Heart right ventricle (tissue), 16 donors: ENCODE data around the gene AP4S1. TPM values are rescaled to one million over a fixed set of nuclear protein-coding genes. Genes with fewer than 3 reads are reported as not detected.
A peak's percentile ranks its signal among the peaks of the same experiment; 100 is the strongest.

Source experiments
- ATAC-seq, 8 donors: fragments of 200-7000 bp; cut with Tn5 transposase; one replicate each; pipeline ENCODE4 v1.9.1; 2020; ENCODE audit warnings: mild to moderate bottlenecking in 8 of 8, moderate library complexity in 8 of 8, moderate number of reproducible peaks in 1 of 8
- DNase-seq, 2 donors: peaks; one replicate each; pipeline ENCODE4 v3.0.0-alpha.2; 2020
- H3K27ac ChIP-seq, 10 donors: fragments of 200-600 bp; sonication (generic) in 2 of 10; one replicate each; pipeline versions ENCODE4 v1.5.0 to v1.8.0; 2020 to 2022; ENCODE audit warnings: mild to moderate bottlenecking in 3 of 10
- H3K27me3 ChIP-seq, 7 donors: fragments of 200-600 bp; one replicate each; pipeline ENCODE4 v1.8.0; 2021 to 2022; ENCODE audit warnings: mild to moderate bottlenecking in 2 of 7
- H3K36me3 ChIP-seq, 9 donors: fragments of 200-600 bp; sonication (generic) in 1 of 9; one replicate each; pipeline versions ENCODE4 v1.5.0 to v1.8.0; 2020 to 2022; ENCODE audit warnings: mild to moderate bottlenecking in 2 of 9
- H3K4me1 ChIP-seq, 9 donors: fragments of 200-600 bp; sonication (generic) in 1 of 9; one replicate each; pipeline versions ENCODE4 v1.5.0 to v1.8.0; 2020 to 2022; ENCODE audit warnings: mild to moderate bottlenecking in 4 of 9
- H3K4me3 ChIP-seq, 10 donors: fragments of 200-600 bp; sonication (generic) in 2 of 10; one replicate each; pipeline versions ENCODE4 v1.5.0 to v1.8.0; 2020 to 2022; ENCODE audit warnings: mild to moderate bottlenecking in 7 of 10, moderate library complexity in 2 of 10
- H3K9me3 ChIP-seq, 11 donors: fragments of 200-600 bp in 10 of 11; sonication (generic) in 2 of 11; one replicate each; pipeline versions ENCODE4 v1.5.0 to v1.8.0; 2013 to 2022; ENCODE audit warnings: mild to moderate bottlenecking in 2 of 11, control low read depth in 1 of 11, moderate library complexity in 1 of 11
- WGBS, 2 donors: extraction: QIAGEN DNeasy Blood & Tissue Kit; methylation state at CpG; one replicate each; pipeline ENCODE4 v1.1.7; 2013; ENCODE audit warnings: inconsistent platforms in 1 of 2; 5-methylcytosine and 5-hydroxymethylcytosine counted together
- intact Hi-C, 10 donors: fragments of 100-400 bp; cut with DNase I; formaldehyde crosslinking; loops; one replicate each; pipeline versions ENCODE4 v1.11.1 to v1.14.2; 2022
- polyA plus RNA-seq, 2 donors: library from polyadenylated mRNA; stranded (reverse); fragments of 200-250 nt; gene quantifications; one replicate each; pipeline ENCODE4 v1.2.3, GENCODE V29; 2013
- total RNA-seq, 10 donors: library from RNA; stranded (reverse); fragmentation: NEBNext Ultra II Directional in 3 of 10; extraction: Animal tissue kit (Norgen Biotek cat#: 25700) in 3 of 10; gene quantifications; one replicate each; pipeline versions ENCODE4 v1.2.1 to v1.2.4, GENCODE V29; 2021 to 2023
- TF ChIP-seq, protein P1 (sequence below), 9 donors: fragments of 200-600 bp; sonication (generic) in 2 of 9; IDR thresholded peaks; one replicate each; pipeline versions ENCODE4 v1.5.0 to v1.8.0; 2021 to 2022; ENCODE audit warnings: antibody characterized with exemption in 9 of 9, mild to moderate bottlenecking in 5 of 9, moderate library complexity in 1 of 9
- donor health status: Arrhythmogenic right ventricular cardiomyopathy.
- donor health status: ischemic (EF 13 %, LVEDD 7.1; RV severe dilation, severe dysfunction).
- donor health status: healthy with polysubstance abuse.
- donor health status: DM: no; HTN: yes; CAD: no.
- donor health status: DM: no; HTN: no; CAD: no.
- donor health status: ischemic (EF 25% LVEDD 6.9; RV normal size, moderate dysfunction).
- donor health status: ischemic (EF 25% LVEDD 5.7; RV mildly dilated, moderate dysfunction).
- donor health status: healthy.
- donor health status: DM: yes; HTN: yes; CAD: no.
- donor health status: Ischemic cardiomyopathy.
- donor health status: ischemic (EF 35%, LVEDD 5.7; RV mildly dilated, moderate dysfunction).
- donor health status: nonischemic (EF 11% LVEDD 7.7; RV severe dilation, severe dysfunction).
- donor health status: DM: yes; HTN: yes; CAD: no.
- donor health status: PGD.
- donor health status: ischemic (EF 29% LVEDD 5.4; RV normal size, mild dysfunction).
- donor health status: nonischemic (EF 23%, LVEDD 6.1; RV moderate dilation, normal function).

Gene AP4S1
- total and polyA plus RNA-seq, 12 donors = 6.2 to 9.4 (median 8.5) TPM

- peaks cover 0 to 66% (median 39%) of the 10 kb centered on the region in 9 donors for H3K4me1 ChIP-seq
- intact Hi-C loops = loop anchor here in 1 of 10 donors (10.0 kb wide), 1 partner anchor 359 kb away; no protein-coding TSS in a partner anchor
- peak overlapping the region in 7 of 10 donors; percentile 2 to 63 (median 54) for H3K27ac ChIP-seq
- no peaks in the 10 kb centered on the region for H3K27me3 ChIP-seq
- H3K9me3 ChIP-seq = peaks cover 0 to 27% (median 8%) of the 10 kb centered on the region in 11 donors
- DNase-seq (no peak), ATAC-seq (no peak)
- WGBS, 2 donors = 65 to 67% methylated on average over 3 of the region's 3 CpGs
- TF ChIP-seq, protein P1, sequence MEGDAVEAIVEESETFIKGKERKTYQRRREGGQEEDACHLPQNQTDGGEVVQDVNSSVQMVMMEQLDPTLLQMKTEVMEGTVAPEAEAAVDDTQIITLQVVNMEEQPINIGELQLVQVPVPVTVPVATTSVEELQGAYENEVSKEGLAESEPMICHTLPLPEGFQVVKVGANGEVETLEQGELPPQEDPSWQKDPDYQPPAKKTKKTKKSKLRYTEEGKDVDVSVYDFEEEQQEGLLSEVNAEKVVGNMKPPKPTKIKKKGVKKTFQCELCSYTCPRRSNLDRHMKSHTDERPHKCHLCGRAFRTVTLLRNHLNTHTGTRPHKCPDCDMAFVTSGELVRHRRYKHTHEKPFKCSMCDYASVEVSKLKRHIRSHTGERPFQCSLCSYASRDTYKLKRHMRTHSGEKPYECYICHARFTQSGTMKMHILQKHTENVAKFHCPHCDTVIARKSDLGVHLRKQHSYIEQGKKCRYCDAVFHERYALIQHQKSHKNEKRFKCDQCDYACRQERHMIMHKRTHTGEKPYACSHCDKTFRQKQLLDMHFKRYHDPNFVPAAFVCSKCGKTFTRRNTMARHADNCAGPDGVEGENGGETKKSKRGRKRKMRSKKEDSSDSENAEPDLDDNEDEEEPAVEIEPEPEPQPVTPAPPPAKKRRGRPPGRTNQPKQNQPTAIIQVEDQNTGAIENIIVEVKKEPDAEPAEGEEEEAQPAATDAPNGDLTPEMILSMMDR (IDR thresholded peaks at IDR 0.05) = no peak
- H3K36me3 ChIP-seq = peaks cover 0 to 18% (median 0%) of the 10 kb centered on the region in 9 donors
- no peak overlapping the region for H3K4me3 ChIP-seq
Observed at GRCh38 chr14:30995689-30996088, 29.8 kb upstream of the AP4S1 start.

GRCh38 chr14:30996892-30997659, 28.4 kb upstream of the AP4S1 start:
- DNase-seq (no peak), ATAC-seq (no peak)
- Histone ChIP-seq H3K9me3 (peaks cover 0 to 27% (median 8%) of the 10 kb centered on the region in 11 donors), H3K27ac (peak overlapping the region in 1 of 10 donors; percentile 63), H3K36me3 (peaks cover 0 to 18% (median 0%) of the 10 kb centered on the region in 9 donors), H3K4me1 (peaks cover 0 to 58% (median 31%) of the 10 kb centered on the region in 9 donors), H3K27me3 (no peaks in the 10 kb centered on the region), H3K4me3 (no peak overlapping the region)
- 78 to 83% methylated on average over 4 of the region's 4 CpGs for WGBS, 2 donors
- TF ChIP-seq, protein P1 (IDR thresholded peaks at IDR 0.05) = no peak
- intact Hi-C loops = loop anchor here in 1 of 10 donors (10.0 kb wide), 1 partner anchor 358 kb away; no protein-coding TSS in a partner anchor

GRCh38 chr14:30998100-30998706, 27.2 kb upstream of the AP4S1 start:
- Histone ChIP-seq H3K36me3 (peaks cover 0 to 18% (median 0%) of the 10 kb centered on the region in 9 donors), H3K4me1 (peaks cover 0 to 52% (median 29%) of the 10 kb centered on the region in 9 donors), H3K27ac (no peak overlapping the region), H3K4me3 (no peak overlapping the region), H3K27me3 (no peaks in the 10 kb centered on the region), H3K9me3 (peaks cover 0 to 27% (median 8%) of the 10 kb centered on the region in 11 donors)
- ATAC-seq (no peak), DNase-seq (no peak)
- TF ChIP-seq, protein P1 (IDR thresholded peaks at IDR 0.05) = no peak
- intact Hi-C loops = loop anchor here in 1 of 10 donors (10.0 kb wide), 1 partner anchor 357 kb away; no protein-coding TSS in a partner anchor
- 96 to 100% methylated on average over 1 of the region's 1 CpG for WGBS, 2 donors

GRCh38 chr14:30999038-30999773, 26.2 kb upstream of the AP4S1 start:
- Histone ChIP-seq H3K4me3 (no peak overlapping the region), H3K4me1 (peaks cover 0 to 44% (median 28%) of the 10 kb centered on the region in 9 donors), H3K9me3 (peaks cover 0 to 27% (median 8%) of the 10 kb centered on the region in 11 donors), H3K27ac (no peak overlapping the region), H3K36me3 (peaks cover 0 to 22% (median 0%) of the 10 kb centered on the region in 9 donors), H3K27me3 (no peaks in the 10 kb centered on the region)
- 98 to 99% methylated on average over 6 of the region's 6 CpGs for WGBS, 2 donors
- intact Hi-C loops = loop anchor here in 1 of 10 donors (10.0 kb wide), 1 partner anchor 356 kb away; no protein-coding TSS in a partner anchor
- ATAC-seq = no peak
- DNase-seq = no peak
- TF ChIP-seq, protein P1 (IDR thresholded peaks at IDR 0.05) = no peak
